Glomerular visceral epithelial cell (primary cell): Measurements from ENCODE around the gene PDE9A.
"Not testable (repeated sequence)": the region's sequence is repeated elsewhere in the genome, so short reads cannot be mapped to it uniquely, and the experiment has no call there.

Experiments used
- DNase-seq: peaks from one replicate; pipeline ENCODE4 v3.0.0-alpha.2; 2016; ENCODE audit errors: extremely low spot score

PDE9A gene

GRCh38 chr21:42624095-42624790 lies 29.2 kb upstream of the PDE9A start:
- peak; percentile 64 for DNase-seq

GRCh38 chr21:42624936-42625335 lies 28.5 kb upstream of the PDE9A start:
- DNase-seq, result no peak

- DNase-seq, result no peak
Observed at GRCh38 chr21:42626171-42626570, 27.2 kb upstream of the PDE9A start.

- DNase-seq, result no peak
Observed at GRCh38 chr21:42627527-42628289, 25.7 kb upstream of the PDE9A start.

GRCh38 chr21:42628466-42629061 lies 24.9 kb upstream of the PDE9A start:
- not testable (repeated sequence) for DNase-seq

- no peak for DNase-seq
Observed at GRCh38 chr21:42629933-42630589, 23.4 kb upstream of the PDE9A start.

- DNase-seq, result no peak
Observed at GRCh38 chr21:42630626-42631025, 22.8 kb upstream of the PDE9A start.

- DNase-seq, result no peak
Observed at GRCh38 chr21:42631142-42631541, 22.3 kb upstream of the PDE9A start.

- no peak for DNase-seq
Observed at GRCh38 chr21:42632336-42632751, 21.1 kb upstream of the PDE9A start.

- DNase-seq, result no peak
Observed at GRCh38 chr21:42632771-42633690, 20.4 kb upstream of the PDE9A start.

GRCh38 chr21:42633858-42634257 lies 19.6 kb upstream of the PDE9A start:
- no peak for DNase-seq

GRCh38 chr21:42635848-42636519 lies 17.4 kb upstream of the PDE9A start:
- no peak for DNase-seq

GRCh38 chr21:42636520-42637266 lies 16.7 kb upstream of the PDE9A start:
- no peak for DNase-seq

- DNase-seq, result no peak
Observed at GRCh38 chr21:42637267-42638041, 16.0 kb upstream of the PDE9A start.

- no peak for DNase-seq
Observed at GRCh38 chr21:42638266-42638863, 15.1 kb upstream of the PDE9A start.

GRCh38 chr21:42639646-42640152 lies 13.7 kb upstream of the PDE9A start:
- no peak for DNase-seq

- no peak for DNase-seq
Observed at GRCh38 chr21:42640486-42640885, 12.9 kb upstream of the PDE9A start.
